Measurements from ENCODE around the gene COL9A2.

COL9A2 gene

DNA sequence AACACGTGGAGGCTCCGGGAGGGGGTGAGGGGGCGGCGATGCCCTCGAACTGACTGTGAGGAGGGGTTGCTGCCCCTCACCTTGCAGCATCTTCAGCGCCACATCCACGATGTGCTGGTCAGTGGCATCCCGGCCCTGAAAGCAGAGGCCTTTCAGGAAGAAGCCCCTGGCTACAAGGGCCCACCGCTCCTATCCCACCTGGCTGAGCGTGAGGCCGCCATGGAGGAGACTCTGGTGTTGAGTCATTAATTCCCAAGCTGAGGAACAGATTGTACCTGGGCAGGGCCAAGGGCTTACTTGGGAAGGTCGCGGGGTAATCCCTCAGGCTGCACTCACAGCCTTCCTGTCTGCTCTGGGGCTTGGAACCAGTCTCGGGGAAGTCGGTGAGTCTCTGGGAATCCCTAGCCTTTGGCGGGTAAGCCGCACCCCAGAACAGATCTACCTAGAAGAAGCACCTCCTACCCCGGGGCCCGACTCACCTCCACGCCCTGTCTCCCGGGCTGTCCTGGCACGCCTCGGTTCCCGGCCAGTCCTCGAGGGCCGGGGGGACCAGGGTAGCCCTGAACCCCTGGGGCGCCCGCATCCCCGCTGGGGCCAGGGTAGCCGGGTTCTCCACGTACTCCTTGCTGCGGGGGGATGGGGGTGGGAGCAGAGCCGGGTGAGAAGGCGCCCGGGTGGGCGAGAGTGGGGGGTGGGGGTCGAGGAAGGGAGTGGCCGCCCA is 13.9 kb downstream of the COL9A2 start:
- DNase-seq (ENCODE audit: low read depth, low spot score) = no peak

DNA sequence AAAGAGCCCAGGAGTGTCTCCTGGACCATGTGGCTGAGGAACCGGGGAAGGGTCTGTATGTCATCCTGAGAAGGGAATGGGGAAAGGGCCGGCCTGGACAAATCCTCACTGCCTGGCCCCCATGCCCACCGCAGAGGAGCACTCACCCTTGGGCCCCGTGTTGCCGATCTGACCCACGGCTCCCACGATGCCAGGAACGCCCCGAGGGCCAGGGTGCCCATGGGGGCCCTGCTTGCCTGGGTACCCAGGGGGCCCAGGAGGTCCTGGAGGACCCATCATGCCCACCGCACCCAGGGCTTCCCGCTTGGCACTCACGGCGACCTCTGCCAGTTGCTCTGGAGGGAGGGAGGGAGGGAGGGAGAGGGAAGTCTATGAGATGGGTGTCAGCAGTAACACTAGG is 14.6 kb downstream of the COL9A2 start:
- DNase-seq (ENCODE audit: low read depth, low spot score) = no peak

DNA sequence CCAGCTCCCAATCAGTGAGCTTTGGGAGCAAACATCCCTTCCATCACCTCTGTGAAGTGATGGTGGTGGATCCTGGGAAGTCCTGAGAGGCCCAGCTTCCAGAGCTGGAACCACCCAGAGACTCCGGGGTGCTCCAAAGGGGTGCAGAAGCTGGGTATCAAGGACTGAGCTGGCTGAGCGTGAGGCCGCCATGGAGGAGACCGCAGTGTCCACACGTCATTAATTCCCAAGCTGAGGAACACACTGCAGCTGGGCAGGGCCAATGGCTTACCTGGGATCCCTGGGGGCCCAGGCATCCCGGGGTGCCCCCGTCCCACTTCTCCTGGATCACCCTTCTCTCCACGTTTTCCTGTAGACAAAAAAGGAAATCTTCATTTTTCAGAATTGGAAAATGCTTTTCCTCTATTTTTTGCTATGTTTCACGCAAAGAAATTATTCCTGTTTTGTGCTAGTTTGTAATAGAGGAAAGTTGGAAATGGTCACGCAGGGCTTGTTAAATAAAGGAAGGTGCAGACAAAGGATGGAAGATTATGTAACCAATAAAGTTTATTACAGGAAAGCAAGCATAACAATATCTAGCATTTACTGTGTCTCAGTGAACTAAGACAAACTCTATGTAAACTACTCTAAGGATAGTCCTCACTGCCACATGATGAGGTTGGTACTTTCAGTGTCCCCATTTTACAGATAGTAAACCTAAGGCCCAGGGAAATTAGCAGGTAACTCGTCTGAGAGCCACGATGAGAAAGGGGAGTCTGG is 15.4 kb downstream of the COL9A2 start:
- no peak for DNase-seq (ENCODE audit: low read depth, low spot score)

DNA sequence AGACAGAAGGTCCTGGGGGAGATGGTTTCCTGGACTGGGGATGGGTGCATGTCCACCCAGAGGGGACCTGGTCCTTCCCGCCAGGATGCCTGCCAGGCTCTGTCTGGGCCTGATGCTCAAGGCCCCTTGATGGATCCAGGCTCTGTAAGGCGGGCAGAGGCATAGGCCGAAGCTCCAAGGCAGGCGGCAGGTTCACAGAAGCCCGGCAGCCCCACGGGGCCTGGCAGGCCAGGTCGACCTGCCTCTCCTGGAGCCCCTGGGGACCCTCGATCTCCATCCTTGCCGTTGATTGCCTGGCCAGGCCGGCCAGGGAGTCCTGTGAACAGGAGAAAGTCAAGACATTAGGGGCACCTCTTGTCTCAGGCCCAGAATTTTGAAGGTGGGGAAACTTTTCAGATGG is 16.0 kb downstream of the COL9A2 start:
- no peak for DNase-seq (ENCODE audit: low read depth, low spot score)

DNA sequence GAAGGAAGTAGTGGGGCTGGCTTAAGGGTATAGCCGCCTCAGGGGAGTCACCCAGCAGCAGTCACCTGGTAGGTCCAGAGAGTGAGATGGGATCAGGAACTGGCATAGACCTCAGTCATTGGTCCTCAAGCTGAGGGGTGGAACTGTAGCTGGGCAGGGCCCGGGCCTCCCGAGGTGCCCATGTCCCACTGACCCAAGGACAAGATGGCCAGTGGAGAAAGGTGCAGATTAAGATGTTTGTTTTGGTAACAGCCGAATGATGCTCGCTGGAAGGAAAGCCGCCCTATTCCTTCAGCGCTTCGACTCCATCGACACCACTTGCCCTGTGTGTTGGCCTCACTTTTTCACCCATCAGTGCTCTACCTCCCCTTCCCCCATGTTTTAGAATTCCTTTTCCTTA is 16.4 kb downstream of the COL9A2 start:
- no peak for DNase-seq (ENCODE audit: low read depth, low spot score)

DNA sequence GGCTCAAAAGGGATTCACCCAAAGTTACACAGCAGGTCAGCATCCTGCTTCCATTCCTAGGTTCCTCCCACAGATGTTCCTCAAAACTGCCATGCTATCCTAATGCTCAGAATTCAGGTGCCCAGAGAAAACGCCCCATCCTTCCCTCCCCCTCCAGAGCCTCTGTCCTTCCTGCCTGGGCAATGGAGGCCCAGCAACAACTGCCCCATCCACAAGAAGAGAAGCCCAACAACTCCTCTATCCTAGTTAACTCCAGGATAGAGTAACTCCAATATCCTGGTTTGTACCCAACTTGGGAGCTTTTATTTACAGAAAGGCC is 16.9 kb downstream of the COL9A2 start:
- no peak for DNase-seq (ENCODE audit: low read depth, low spot score)

DNA sequence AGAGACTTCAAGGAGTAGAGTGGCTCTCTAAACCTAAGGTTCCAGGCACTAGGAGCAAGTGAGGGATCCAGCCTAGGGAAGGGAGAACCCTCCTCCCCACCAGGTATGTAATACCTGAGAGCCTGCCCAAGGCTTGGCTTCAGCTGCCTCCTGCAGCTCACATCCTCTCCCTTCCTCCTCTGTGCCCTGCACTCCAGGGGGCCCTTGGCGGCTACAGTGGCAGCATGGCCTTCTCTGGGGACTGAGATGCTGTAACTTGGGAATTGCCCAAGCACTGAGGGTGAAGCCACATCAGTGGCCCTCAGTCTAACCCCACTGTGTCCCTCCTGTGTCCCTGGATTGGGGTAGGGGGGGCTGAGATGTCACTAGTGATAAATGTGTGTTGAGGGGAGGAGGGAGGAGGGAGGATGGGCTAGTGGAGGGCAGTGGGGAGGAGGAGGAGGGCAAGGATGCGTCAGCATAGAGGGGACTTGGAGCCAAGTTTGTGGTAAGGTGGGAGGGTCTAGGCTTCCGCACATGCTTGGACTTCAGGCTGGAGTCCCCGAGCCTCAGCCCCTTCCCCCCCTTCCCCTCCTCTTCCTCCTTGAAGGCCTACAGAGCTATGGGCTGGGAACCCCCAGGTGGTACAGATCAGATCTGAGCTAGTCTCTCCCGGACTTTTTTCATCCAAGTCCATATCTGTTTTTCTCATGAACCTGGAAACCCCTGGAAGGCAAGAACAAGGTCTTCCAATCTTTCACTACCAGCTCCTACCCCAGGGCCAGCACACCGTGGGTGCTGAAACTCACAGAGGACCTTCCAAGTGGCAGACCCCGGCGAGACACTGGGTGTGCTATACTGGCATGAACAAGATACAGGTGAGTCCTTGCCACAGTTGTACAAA is 17.5 kb downstream of the COL9A2 start:
- DNase-seq (ENCODE audit: low read depth, low spot score) = no peak

DNA sequence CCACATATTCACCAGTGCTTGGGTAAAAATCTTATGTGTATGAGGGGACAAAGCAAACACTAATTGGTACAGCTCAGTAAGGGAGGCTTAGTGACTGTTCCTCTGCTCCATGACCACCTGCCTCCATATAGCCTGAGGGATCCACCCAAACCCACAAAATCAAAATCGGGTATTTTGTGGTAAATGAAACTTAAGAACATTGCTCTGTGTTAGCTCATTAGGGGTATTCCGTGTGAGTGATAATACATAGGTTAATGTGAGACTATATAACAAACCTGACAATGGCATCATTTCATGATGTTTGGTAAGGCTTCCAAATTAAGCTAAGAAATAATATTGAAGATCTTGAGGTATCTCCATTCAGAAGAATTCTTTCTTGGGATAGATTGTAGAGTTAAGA is 25.8 kb downstream of the COL9A2 start:
- no peak for DNase-seq (ENCODE audit: low read depth, low spot score)

DNA sequence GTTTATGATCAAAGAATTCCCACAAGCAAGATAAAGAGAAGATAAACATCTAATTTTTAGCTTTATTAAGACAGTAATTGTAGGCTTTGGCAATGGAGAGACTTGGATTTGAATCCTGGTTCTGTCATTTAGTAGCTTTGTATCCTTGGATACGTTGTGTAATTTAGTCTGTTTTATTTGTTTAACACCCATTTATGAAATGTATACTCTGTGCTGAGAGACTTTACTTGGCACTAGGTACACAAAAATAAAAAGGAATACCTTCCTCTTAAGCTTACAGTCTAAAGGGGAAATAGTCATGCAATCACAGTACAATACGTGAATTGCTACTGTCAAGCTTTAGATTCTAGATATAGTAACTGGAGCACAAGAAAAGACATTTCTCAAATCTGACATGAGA is 35.2 kb downstream of the COL9A2 start:
- DNase-seq (ENCODE audit: low read depth, low spot score) = no peak

DNA sequence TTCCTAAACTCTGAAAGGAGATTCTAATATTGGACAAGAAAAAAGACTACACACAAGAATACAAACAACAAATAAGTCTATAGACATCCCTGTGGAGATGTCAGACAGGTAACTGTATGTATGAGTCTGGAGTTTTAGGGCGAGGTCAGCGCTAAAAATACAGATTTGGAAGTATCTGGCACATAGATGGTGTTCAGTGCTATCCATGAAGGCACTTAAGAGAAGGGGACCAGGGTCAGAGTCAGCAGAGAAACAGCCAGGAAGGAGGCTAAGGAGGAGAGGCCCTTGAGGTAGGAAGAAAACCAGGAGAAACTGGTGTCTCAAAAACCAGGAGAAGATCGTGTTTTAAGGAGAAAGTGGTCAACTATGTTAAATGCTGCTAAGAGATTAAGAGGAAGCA is 41.0 kb downstream of the COL9A2 start:
- no peak for DNase-seq (ENCODE audit: low read depth, low spot score)

DNA sequence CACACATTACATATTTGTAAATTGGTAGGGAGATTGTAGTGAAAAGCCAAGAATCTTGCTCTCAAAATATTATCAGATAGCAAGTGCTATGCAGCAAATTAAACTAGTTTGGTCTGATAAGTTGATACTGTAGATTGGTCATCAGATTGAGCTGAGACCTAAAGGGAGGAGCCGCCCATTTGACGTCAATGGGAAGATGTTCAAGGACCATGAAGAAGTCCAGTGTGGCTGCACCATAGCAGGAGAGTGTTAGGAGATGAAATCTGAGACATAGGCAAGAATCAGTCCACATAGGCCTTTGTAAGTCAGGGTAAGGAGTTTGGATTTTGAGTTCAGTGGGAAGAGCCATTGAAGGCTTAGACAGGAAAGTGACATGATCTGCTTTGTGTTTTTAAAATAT is 42.8 kb downstream of the COL9A2 start:
- DNase-seq (ENCODE audit: low read depth, low spot score) = no peak

DNA sequence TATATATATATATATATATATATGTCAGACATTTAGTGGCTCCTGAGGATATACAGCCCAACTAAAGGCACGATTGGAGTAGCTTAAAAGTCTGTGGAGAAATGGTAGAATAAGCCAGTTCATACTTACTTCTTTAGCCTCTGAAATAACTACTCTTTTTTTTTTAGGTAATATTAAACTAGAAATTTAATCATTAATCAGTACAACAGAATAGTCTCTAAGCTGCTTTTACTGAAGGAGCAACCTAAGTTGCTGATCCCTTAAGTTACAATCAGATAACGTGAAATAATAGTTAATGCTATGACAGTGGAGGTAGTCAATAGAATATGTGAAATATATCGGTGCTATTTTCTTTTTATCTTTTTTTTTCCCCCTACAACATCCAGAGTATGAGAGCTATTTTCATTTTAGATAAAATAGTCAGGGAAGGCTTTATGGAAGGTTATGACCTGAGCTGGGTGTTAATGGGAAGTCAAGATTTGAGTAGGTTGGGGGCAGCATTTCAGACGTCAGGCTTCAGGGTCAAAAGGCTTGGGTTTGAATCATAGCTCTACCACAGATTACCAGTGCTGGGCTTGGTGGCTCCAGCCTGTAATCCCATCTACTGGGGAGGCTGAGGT is 43.4 kb downstream of the COL9A2 start:
- DNase-seq (ENCODE audit: low read depth, low spot score) = no peak

DNA sequence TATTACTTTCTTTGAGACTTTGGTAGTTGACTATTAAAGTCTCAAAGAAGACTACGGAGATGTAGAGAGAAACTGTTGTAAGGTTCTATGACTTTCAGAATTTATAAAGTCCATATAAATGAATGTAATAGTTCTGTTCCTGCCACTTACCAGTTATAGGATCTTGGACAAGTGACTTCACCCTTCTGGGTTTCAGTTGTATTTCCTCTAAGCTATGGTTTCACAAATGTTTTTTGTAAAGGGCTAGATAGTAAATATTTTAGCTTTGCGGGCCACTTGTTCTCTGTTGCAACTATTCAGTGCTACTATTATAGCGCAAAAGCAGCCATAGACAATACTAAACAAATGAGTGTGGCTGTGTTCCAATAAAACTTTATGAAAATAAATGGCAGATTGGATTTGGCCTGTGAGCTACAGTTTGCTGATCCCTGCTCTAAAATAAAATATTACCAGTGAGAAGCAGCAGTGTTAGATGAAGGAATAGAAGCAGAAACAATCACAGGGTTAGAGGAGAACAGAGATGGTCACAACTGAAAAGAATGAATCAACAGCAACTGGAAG is 44.4 kb downstream of the COL9A2 start:
- no peak for DNase-seq (ENCODE audit: low read depth, low spot score)

DNA sequence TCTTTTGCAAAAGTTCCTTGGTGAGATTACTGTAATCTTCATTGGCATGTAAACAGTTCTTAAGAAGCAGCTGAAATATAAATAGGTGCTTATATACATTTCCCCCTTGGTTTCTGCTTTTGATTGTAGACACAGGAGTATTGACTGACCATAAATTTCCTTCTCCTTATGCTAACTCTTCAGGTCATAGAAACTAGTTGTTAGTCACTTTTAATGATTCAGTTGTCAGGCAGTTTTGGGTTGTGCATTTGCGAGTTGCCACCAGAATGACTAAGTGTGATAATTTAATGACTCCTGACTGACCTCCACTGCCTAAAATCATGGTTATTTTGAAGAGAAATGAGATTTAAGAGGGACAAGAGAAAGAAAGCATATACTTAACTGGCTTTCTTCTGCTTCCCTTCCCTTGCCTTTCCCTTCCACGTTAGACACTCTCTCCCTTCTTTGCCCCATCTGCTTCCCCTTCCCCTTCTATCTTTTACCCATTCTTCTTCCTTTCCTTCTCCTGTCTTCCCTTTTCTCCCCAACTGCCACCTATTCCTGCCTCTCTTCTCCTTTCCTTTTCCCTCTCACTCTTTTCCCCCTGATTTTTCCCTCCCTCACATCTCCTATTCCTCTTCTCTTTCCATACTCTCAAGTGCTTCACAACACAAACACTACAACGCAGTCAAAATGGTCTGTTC is 46.8 kb downstream of the COL9A2 start:
- no peak for DNase-seq (ENCODE audit: low read depth, low spot score)

DNA sequence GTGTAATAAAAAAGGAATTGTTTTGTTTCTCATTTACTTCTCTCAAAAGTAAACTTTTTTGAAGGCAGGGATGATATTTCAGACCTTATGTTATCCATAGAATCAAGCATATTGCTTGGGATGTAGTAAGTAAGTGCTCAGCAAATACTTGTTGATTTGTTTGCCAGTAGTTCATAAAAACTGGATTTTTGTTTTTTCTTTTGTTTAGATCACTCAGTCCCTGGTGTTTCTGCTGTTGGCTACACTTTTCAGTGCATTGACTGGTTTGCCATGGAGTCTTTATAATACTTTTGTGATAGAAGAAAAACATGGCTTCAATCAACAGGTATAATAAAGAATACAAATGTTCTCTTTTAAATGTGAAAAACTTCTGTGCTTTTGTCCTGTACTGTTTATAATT is 48.9 kb downstream of the COL9A2 start:
- no peak for DNase-seq (ENCODE audit: low read depth, low spot score)

DNA sequence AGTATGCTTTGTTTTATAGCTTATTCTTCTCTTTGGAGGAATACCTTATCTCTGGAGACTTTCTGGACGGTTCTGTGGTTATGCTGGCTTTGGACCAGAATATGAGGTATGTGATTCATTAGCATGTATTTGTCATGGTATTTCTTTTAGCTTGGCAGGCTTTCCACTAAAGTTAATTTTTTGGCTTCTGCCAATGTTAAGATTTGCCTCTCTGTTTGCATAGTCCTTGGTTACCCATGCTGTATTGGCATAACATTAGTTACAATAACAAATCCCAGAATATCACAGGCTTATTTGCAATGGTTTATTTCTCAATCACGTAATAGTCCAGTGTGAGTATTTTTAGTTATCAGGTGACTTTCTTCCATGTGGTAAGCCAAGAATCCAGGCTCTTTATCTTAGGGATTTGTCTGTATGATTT is 49.3 kb downstream of the COL9A2 start:
- no peak for DNase-seq (ENCODE audit: low read depth, low spot score)

DNA sequence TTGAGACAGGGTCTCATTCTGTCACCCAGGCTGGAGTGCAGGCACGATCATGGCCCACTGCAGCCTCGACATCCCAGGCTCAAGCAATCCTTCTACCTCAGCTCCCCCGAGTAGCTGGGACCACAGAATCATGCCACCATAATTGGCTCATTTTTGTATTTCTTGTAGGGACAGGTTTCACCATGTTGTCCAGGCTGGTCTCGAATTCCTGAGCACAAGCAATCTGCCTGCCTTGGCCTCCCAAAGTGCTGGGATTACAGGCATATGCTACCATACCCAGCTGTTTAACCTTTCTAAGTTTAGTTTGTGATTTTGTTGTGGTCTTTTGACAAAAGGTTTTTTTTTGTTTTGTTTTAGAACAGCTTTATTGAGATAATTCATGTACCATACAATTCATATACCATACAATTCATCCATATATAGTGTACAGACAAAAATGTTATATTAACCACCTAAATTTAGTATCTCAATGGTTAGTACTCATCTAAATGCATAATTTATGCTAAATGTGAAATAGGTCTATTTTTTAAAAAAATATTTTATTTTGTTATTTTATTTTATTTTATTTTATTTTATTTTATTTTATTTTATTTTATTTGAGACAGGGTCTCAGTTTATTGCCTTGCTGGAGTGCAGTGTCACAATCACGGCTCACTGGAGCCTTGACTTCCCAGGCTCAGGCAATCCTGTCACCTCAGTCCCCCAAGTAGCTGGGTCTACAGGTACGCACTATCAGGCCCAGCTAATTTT is 50.1 kb downstream of the COL9A2 start:
- no peak for DNase-seq (ENCODE audit: low read depth, low spot score)

DNA sequence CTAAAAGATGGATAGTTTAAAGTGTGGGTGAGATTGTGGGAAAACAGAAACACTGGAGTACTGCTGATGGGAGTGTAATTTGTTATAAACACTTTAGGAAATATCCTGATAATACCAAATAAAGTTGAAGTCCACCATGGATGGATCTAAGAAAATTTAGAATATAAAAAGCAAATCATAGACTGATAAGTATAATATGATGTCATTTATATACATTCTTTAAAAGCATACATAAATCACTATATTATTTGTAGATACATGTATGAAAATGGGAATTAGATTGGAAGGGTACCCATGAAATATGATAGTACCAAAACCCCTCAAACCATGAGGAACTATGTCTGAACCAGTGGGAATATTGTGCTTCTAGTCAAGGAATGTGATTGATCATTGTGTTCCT is 51.2 kb downstream of the COL9A2 start:
- no peak for DNase-seq (ENCODE audit: low read depth, low spot score)

DNA sequence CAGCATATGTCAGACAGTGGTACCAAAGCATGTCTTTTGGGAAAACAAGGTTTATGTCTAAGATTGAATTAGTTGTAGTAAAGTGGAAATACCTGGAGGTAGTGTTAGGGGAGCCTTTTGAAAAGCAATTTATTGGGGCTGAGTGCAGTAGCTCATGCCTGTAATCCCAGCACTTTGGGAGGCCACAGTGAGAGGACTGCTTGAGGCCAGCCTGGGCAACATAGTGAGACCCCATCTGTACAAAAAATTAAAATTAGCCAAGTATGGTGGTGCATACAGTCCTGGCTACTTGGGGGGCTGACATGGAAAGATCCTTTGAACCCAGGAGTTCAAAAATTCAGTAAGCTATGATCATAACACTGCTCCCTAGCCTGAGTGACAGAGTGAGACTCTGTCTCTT is 51.8 kb downstream of the COL9A2 start:
- DNase-seq (ENCODE audit: low read depth, low spot score) = no peak

DNA sequence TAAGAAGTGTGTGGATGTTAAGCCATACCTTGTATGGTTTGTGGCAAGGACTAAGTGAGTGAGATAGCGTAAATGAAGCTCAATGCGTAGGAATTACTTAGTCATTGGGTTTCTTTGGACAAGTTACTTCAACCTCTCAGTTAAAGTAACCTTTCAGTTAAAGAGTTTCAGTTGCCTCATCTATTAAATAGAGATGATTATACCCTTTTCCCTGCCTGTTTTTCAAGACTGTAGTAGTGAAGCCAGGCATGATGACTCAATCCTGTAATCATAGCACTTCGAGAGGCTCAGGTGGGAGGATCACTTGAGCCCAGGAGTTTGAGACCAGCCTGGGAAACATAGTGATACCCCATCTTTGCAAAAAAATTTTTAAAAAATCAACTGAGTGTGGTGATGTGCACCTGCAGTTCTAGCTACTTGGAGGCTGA is 52.7 kb downstream of the COL9A2 start:
- DNase-seq (ENCODE audit: low read depth, low spot score) = no peak

DNA sequence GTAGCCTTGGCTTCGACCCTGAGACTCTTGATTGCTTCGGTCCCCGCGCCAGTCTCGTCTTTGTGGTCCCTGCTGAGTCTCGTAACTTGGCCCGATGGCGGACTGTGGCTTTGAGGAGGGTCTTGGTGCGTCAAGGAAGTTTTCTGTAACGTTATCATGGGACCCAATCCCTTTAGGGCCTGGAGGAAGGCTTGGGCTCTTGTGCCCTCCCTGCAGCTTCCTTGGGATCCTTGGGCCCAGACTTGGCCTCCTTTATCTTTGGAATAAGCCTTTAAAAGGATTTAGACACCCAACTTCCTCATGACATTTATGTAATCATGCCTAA is 58.7 kb downstream of the COL9A2 start:
- no peak for DNase-seq (ENCODE audit: low read depth, low spot score)
